ENCODE measurements around the gene PABPC1L. TPM values are rescaled to one million over a fixed set of nuclear protein-coding genes. Genes with fewer than 3 reads are reported as not detected.

The PABPC1L gene
- total RNA-seq, 1 experiment from 2014 or later: 90.7 TPM

DNA sequence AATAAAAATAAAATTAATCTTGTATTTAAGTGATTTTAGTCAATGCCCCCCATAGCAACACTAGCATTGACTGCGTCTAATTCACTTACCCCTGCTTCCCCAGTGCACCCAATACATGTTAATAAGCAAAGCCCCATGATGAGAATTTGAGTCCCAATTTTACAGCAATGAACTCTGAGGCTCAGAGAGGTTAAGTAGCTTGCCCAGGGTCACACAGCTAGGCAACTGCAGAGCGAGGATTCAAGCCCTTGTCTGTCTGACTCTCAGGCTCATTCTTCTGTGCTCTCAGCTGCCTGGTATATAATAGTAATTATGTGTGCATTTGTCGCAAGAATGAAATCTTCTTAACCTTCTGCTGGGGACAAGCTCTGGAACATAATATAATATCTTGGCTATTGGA, 8.5 kb downstream of the PABPC1L start:
- ATAC-seq: no peak
- no peak for DNase-seq (ENCODE audit: low spot score)
- no peaks in the 10 kb centered on the region for H3K27me3 Mint-ChIP-seq (ENCODE audit: low read depth)
- TF ChIP-seq, protein P1, sequence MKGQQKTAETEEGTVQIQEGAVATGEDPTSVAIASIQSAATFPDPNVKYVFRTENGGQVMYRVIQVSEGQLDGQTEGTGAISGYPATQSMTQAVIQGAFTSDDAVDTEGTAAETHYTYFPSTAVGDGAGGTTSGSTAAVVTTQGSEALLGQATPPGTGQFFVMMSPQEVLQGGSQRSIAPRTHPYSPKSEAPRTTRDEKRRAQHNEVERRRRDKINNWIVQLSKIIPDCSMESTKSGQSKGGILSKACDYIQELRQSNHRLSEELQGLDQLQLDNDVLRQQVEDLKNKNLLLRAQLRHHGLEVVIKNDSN (CRISPR knock-in tag; IDR thresholded peaks at IDR 0.05): no peak
- TF ChIP-seq, protein P2, sequence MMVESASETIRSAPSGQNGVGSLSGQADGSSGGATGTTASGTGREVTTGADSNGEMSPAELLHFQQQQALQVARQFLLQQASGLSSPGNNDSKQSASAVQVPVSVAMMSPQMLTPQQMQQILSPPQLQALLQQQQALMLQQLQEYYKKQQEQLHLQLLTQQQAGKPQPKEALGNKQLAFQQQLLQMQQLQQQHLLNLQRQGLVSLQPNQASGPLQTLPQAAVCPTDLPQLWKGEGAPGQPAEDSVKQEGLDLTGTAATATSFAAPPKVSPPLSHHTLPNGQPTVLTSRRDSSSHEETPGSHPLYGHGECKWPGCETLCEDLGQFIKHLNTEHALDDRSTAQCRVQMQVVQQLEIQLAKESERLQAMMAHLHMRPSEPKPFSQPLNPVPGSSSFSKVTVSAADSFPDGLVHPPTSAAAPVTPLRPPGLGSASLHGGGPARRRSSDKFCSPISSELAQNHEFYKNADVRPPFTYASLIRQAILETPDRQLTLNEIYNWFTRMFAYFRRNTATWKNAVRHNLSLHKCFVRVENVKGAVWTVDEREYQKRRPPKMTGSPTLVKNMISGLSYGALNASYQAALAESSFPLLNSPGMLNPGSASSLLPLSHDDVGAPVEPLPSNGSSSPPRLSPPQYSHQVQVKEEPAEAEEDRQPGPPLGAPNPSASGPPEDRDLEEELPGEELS (CRISPR knock-in tag; IDR thresholded peaks at IDR 0.05): no peak
- TF ChIP-seq NFYB (CRISPR knock-in tag; conservative IDR thresholded peaks at IDR 0.05; ENCODE audit: low read depth) (no peak), TP53 (CRISPR knock-in tag; IDR thresholded peaks at IDR 0.05) (no peak), GRHL2 (CRISPR knock-in tag; IDR thresholded peaks at IDR 0.05; ENCODE audit: insufficient replicate concordance, severe bottlenecking) (no peak), ZNF219 (CRISPR knock-in tag; IDR thresholded peaks at IDR 0.05; ENCODE audit: borderline replicate concordance) (no peak), RORB (CRISPR knock-in tag; IDR thresholded peaks at IDR 0.05) (no peak), JAZF1 (CRISPR knock-in tag; IDR thresholded peaks at IDR 0.05) (no peak), SOX15 (CRISPR knock-in tag; IDR thresholded peaks at IDR 0.05) (no peak), EMX1 (CRISPR knock-in tag; IDR thresholded peaks at IDR 0.05) (no peak), TEAD1 (CRISPR knock-in tag; IDR thresholded peaks at IDR 0.05) (no peak)
- TF ChIP-seq, protein P3, sequence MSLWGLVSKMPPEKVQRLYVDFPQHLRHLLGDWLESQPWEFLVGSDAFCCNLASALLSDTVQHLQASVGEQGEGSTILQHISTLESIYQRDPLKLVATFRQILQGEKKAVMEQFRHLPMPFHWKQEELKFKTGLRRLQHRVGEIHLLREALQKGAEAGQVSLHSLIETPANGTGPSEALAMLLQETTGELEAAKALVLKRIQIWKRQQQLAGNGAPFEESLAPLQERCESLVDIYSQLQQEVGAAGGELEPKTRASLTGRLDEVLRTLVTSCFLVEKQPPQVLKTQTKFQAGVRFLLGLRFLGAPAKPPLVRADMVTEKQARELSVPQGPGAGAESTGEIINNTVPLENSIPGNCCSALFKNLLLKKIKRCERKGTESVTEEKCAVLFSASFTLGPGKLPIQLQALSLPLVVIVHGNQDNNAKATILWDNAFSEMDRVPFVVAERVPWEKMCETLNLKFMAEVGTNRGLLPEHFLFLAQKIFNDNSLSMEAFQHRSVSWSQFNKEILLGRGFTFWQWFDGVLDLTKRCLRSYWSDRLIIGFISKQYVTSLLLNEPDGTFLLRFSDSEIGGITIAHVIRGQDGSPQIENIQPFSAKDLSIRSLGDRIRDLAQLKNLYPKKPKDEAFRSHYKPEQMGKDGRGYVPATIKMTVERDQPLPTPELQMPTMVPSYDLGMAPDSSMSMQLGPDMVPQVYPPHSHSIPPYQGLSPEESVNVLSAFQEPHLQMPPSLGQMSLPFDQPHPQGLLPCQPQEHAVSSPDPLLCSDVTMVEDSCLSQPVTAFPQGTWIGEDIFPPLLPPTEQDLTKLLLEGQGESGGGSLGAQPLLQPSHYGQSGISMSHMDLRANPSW (CRISPR knock-in tag; conservative IDR thresholded peaks at IDR 0.05; ENCODE audit: low read depth): no peak
- TF ChIP-seq, protein P4, sequence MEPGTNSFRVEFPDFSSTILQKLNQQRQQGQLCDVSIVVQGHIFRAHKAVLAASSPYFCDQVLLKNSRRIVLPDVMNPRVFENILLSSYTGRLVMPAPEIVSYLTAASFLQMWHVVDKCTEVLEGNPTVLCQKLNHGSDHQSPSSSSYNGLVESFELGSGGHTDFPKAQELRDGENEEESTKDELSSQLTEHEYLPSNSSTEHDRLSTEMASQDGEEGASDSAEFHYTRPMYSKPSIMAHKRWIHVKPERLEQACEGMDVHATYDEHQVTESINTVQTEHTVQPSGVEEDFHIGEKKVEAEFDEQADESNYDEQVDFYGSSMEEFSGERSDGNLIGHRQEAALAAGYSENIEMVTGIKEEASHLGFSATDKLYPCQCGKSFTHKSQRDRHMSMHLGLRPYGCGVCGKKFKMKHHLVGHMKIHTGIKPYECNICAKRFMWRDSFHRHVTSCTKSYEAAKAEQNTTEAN (CRISPR knock-in tag; IDR thresholded peaks at IDR 0.05): no peak
- TF ChIP-seq, protein P5, sequence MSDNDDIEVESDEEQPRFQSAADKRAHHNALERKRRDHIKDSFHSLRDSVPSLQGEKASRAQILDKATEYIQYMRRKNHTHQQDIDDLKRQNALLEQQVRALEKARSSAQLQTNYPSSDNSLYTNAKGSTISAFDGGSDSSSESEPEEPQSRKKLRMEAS (CRISPR knock-in tag; IDR thresholded peaks at IDR 0.05): no peak
- no peaks in the 10 kb centered on the region for H3K9me3 Mint-ChIP-seq
- H3K36me3 Mint-ChIP-seq: peaks cover 59% of the 10 kb centered on the region
- no peaks in the 10 kb centered on the region for H3K4me1 Mint-ChIP-seq
- no peak overlapping the region for H3K27ac Mint-ChIP-seq
- no peak overlapping the region for H3K4me3 Mint-ChIP-seq
- CTCF ChIA-PET: interaction anchor here (1.1 kb wide), 1 partner anchor 166 kb away, joined by 3 read pairs; no protein-coding TSS in a partner anchor
- POLR2A ChIA-PET: no interaction called here

DNA sequence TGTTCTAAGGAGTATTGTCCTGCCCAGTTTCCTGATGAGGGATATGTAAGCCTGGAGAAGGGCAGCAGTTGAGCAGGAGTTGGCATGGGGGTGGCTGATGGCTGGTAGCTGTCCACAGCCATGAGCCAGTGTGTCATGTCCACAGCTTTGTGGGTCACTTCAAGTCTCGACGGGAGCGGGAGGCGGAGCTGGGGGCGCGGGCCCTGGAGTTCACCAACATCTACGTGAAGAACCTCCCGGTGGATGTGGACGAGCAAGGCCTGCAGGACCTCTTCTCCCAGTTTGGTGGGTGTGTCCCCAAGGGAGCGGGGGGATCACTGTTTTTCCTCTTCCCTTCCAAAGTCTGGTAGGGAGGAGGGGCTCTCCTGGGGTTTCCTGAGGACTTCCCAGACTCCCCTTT, 8.9 kb downstream of the PABPC1L start:
- DNase-seq (ENCODE audit: low spot score) (no peak), ATAC-seq (no peak)
- Mint-ChIP-seq H3K36me3 (peaks cover 58% of the 10 kb centered on the region), H3K4me3 (no peak overlapping the region), H3K4me1 (no peaks in the 10 kb centered on the region), H3K27ac (no peak overlapping the region), H3K27me3 (ENCODE audit: low read depth) (no peaks in the 10 kb centered on the region), H3K9me3 (no peaks in the 10 kb centered on the region)
- POLR2A ChIA-PET: no interaction called here
- CTCF ChIA-PET: no interaction called here
- TF ChIP-seq, protein P6, sequence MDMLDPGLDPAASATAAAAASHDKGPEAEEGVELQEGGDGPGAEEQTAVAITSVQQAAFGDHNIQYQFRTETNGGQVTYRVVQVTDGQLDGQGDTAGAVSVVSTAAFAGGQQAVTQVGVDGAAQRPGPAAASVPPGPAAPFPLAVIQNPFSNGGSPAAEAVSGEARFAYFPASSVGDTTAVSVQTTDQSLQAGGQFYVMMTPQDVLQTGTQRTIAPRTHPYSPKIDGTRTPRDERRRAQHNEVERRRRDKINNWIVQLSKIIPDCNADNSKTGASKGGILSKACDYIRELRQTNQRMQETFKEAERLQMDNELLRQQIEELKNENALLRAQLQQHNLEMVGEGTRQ (CRISPR knock-in tag; IDR thresholded peaks at IDR 0.05): no peak
- TF ChIP-seq, protein P7, sequence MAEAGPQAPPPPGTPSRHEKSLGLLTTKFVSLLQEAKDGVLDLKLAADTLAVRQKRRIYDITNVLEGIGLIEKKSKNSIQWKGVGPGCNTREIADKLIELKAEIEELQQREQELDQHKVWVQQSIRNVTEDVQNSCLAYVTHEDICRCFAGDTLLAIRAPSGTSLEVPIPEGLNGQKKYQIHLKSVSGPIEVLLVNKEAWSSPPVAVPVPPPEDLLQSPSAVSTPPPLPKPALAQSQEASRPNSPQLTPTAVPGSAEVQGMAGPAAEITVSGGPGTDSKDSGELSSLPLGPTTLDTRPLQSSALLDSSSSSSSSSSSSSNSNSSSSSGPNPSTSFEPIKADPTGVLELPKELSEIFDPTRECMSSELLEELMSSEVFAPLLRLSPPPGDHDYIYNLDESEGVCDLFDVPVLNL (CRISPR knock-in tag; IDR thresholded peaks at IDR 0.05; ENCODE audit: borderline replicate concordance, low read depth): no peak
- no peak for TF ChIP-seq OVOL2 (CRISPR knock-in tag; IDR thresholded peaks at IDR 0.05; ENCODE audit: borderline replicate concordance)
- TF ChIP-seq, protein P8, sequence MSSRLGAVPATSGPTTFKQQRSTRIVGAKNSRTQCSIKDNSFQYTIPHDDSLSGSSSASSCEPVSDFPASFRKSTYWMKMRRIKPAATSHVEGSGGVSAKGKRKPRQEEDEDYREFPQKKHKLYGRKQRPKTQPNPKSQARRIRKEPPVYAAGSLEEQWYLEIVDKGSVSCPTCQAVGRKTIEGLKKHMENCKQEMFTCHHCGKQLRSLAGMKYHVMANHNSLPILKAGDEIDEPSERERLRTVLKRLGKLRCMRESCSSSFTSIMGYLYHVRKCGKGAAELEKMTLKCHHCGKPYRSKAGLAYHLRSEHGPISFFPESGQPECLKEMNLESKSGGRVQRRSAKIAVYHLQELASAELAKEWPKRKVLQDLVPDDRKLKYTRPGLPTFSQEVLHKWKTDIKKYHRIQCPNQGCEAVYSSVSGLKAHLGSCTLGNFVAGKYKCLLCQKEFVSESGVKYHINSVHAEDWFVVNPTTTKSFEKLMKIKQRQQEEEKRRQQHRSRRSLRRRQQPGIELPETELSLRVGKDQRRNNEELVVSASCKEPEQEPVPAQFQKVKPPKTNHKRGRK (CRISPR knock-in tag; IDR thresholded peaks at IDR 0.05; ENCODE audit: borderline replicate concordance): no peak
- TF ChIP-seq, protein P9, sequence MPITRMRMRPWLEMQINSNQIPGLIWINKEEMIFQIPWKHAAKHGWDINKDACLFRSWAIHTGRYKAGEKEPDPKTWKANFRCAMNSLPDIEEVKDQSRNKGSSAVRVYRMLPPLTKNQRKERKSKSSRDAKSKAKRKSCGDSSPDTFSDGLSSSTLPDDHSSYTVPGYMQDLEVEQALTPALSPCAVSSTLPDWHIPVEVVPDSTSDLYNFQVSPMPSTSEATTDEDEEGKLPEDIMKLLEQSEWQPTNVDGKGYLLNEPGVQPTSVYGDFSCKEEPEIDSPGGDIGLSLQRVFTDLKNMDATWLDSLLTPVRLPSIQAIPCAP (CRISPR knock-in tag; IDR thresholded peaks at IDR 0.05): no peak
- no peak for TF ChIP-seq TEAD1 (CRISPR knock-in tag; IDR thresholded peaks at IDR 0.05)
- TF ChIP-seq RELA (CRISPR knock-in tag; IDR thresholded peaks at IDR 0.05; ENCODE audit: borderline replicate concordance): no peak
- no peak for TF ChIP-seq GTF2I (CRISPR knock-in tag; conservative IDR thresholded peaks at IDR 0.05)
- no peak for TF ChIP-seq CREB1 (CRISPR knock-in tag; IDR thresholded peaks at IDR 0.05)
- TF ChIP-seq, protein P10, sequence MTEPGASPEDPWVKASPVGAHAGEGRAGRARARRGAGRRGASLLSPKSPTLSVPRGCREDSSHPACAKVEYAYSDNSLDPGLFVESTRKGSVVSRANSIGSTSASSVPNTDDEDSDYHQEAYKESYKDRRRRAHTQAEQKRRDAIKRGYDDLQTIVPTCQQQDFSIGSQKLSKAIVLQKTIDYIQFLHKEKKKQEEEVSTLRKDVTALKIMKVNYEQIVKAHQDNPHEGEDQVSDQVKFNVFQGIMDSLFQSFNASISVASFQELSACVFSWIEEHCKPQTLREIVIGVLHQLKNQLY (CRISPR knock-in tag; IDR thresholded peaks at IDR 0.05): no peak
- TF ChIP-seq RORB (CRISPR knock-in tag; IDR thresholded peaks at IDR 0.05): no peak

Data from WTC11 (cell line).